Effector memory CD8-positive, alpha-beta T cell (primary cell): ENCODE data around the gene PPM1B.
A peak's percentile ranks its signal among the peaks of the same experiment; 100 is the strongest.
"Not testable (repeated sequence)": the region's sequence is repeated elsewhere in the genome, so short reads cannot be mapped to it uniquely, and the experiment has no call there.

Source experiments
- ATAC-seq: fragments of 150-1000 bp; cut with Tn5 transposase; replicated peaks from 2 replicates; pipeline ENCODE4 v1.10.0; 2021; ENCODE audit warnings: mild to moderate bottlenecking, moderate library complexity
- DNase-seq, 3 experiments: peaks; one replicate each; pipeline ENCODE4 v3.0.0; 2021
- H3K27ac Mint-ChIP-seq, 2 donors: one replicate each; pipeline ENCODE4 v1.8.0; 2022; ENCODE audit warnings: mild to moderate bottlenecking in 2 of 2, mixed read lengths in 2 of 2, moderate library complexity in 2 of 2
- H3K27me3 Mint-ChIP-seq, 2 donors: one replicate each; pipeline ENCODE4 v1.8.0; 2022; ENCODE audit warnings: mixed read lengths in 2 of 2
- H3K36me3 Mint-ChIP-seq: one replicate; pipeline ENCODE4 v1.8.0; 2022; ENCODE audit warnings: mild to moderate bottlenecking, moderate library complexity, mixed read lengths; ENCODE audit not compliant: insufficient read depth
- H3K4me1 Mint-ChIP-seq, 2 donors: one replicate each; pipeline ENCODE4 v1.8.0; 2022; ENCODE audit warnings: low read depth in 2 of 2, mixed read lengths in 2 of 2
- H3K4me3 Mint-ChIP-seq, 2 donors: one replicate each; pipeline ENCODE4 v1.8.0; 2022; ENCODE audit warnings: mild to moderate bottlenecking in 2 of 2, mixed read lengths in 2 of 2, moderate library complexity in 2 of 2
- H3K9me3 Mint-ChIP-seq, 2 donors: one replicate each; pipeline ENCODE4 v1.8.0; 2022; ENCODE audit warnings: mixed read lengths in 2 of 2

The PPM1B gene

GRCh38 chr2:44190526-44190925 is 21.9 kb downstream of the PPM1B start:
- H3K36me3 Mint-ChIP-seq = peaks cover 44% of the 10 kb centered on the region
- H3K27ac Mint-ChIP-seq = no peak overlapping the region
- H3K4me3 Mint-ChIP-seq = peak overlapping the region; percentile 21 to 61

GRCh38 chr2:44191739-44192138 is 23.1 kb downstream of the PPM1B start:
- Mint-ChIP-seq H3K27me3 (no peaks in the 10 kb centered on the region), H3K4me3 (peak overlapping the region; percentile 61 to 62), H3K27ac (peak overlapping the region in 1 of 2 donors; percentile 20), H3K9me3 (no peaks in the 10 kb centered on the region), H3K36me3 (peaks cover 46% of the 10 kb centered on the region), H3K4me1 (peaks cover 58 to 72% of the 10 kb centered on the region in 2 donors)
- ATAC-seq (no peak), DNase-seq (no peak)

More at GRCh38 chr2:44190526-44190925, 21.9 kb downstream of the PPM1B start:
- Mint-ChIP-seq H3K4me1 (peaks cover 56 to 73% of the 10 kb centered on the region in 2 donors), H3K9me3 (no peaks in the 10 kb centered on the region), H3K27me3 (no peaks in the 10 kb centered on the region)
- DNase-seq (no peak), ATAC-seq (no peak)

- peak overlapping the region; percentile 42 to 56 for H3K27ac Mint-ChIP-seq
- peaks cover 57 to 66% of the 10 kb centered on the region in 2 donors for H3K4me1 Mint-ChIP-seq
- peaks cover 51% of the 10 kb centered on the region for H3K36me3 Mint-ChIP-seq
- H3K4me3 Mint-ChIP-seq = peak overlapping the region in 1 of 2 donors; percentile 61
- DNase-seq (no peak), ATAC-seq (no peak)
- H3K9me3 Mint-ChIP-seq = no peaks in the 10 kb centered on the region
- no peaks in the 10 kb centered on the region for H3K27me3 Mint-ChIP-seq
These were observed 24.0 kb downstream of the PPM1B start for GRCh38 chr2:44192646-44193045.

- H3K9me3 Mint-ChIP-seq = no peaks in the 10 kb centered on the region
- DNase-seq (no peak), ATAC-seq (no peak)
- no peak overlapping the region for H3K27ac Mint-ChIP-seq
- peaks cover 46 to 62% of the 10 kb centered on the region in 2 donors for H3K4me1 Mint-ChIP-seq
- no peaks in the 10 kb centered on the region for H3K27me3 Mint-ChIP-seq
- peaks cover 46% of the 10 kb centered on the region for H3K36me3 Mint-ChIP-seq
- H3K4me3 Mint-ChIP-seq = no peak overlapping the region
These were observed 27.0 kb downstream of the PPM1B start for GRCh38 chr2:44195714-44196113.

GRCh38 chr2:44197816-44198215 is 29.1 kb downstream of the PPM1B start:
- Mint-ChIP-seq H3K4me1 (peaks cover 42 to 59% of the 10 kb centered on the region in 2 donors), H3K4me3 (no peak overlapping the region), H3K9me3 (no peaks in the 10 kb centered on the region), H3K36me3 (peaks cover 49% of the 10 kb centered on the region), H3K27me3 (no peaks in the 10 kb centered on the region), H3K27ac (peak overlapping the region in 1 of 2 donors; percentile 32)
- ATAC-seq (no peak), DNase-seq (no peak)

- H3K36me3 Mint-ChIP-seq = peaks cover 54% of the 10 kb centered on the region
- ATAC-seq = no peak
- no peaks in the 10 kb centered on the region for H3K27me3 Mint-ChIP-seq
- peaks cover 0 to 3% of the 10 kb centered on the region in 2 donors for H3K9me3 Mint-ChIP-seq
- H3K27ac Mint-ChIP-seq = no peak overlapping the region
- DNase-seq = no peak
- no peak overlapping the region for H3K4me3 Mint-ChIP-seq
- peaks cover 41 to 66% of the 10 kb centered on the region in 2 donors for H3K4me1 Mint-ChIP-seq
These were observed 31.3 kb downstream of the PPM1B start for GRCh38 chr2:44200011-44200410.

GRCh38 chr2:44200759-44201158 is 32.1 kb downstream of the PPM1B start:
- peaks cover 39 to 67% of the 10 kb centered on the region in 2 donors for H3K4me1 Mint-ChIP-seq
- H3K27ac Mint-ChIP-seq = peak overlapping the region in 1 of 2 donors; percentile 53
- H3K4me3 Mint-ChIP-seq = no peak overlapping the region
- H3K9me3 Mint-ChIP-seq = peaks cover 0 to 3% of the 10 kb centered on the region in 2 donors
- DNase-seq (no peak), ATAC-seq (no peak)
- peaks cover 55% of the 10 kb centered on the region for H3K36me3 Mint-ChIP-seq
- no peaks in the 10 kb centered on the region for H3K27me3 Mint-ChIP-seq

- Mint-ChIP-seq H3K4me3 (peak overlapping the region in 1 of 2 donors; percentile 14), H3K27me3 (no peaks in the 10 kb centered on the region), H3K4me1 (peaks cover 32 to 58% of the 10 kb centered on the region in 2 donors), H3K27ac (peak overlapping the region in 1 of 2 donors; percentile 53), H3K9me3 (peaks cover 0 to 3% of the 10 kb centered on the region in 2 donors), H3K36me3 (peaks cover 54% of the 10 kb centered on the region)
- ATAC-seq (no peak), DNase-seq (no peak)
These were observed 33.0 kb downstream of the PPM1B start for GRCh38 chr2:44201648-44202165.

- H3K36me3 Mint-ChIP-seq = peaks cover 45% of the 10 kb centered on the region
- H3K9me3 Mint-ChIP-seq = peaks cover 0 to 3% of the 10 kb centered on the region in 2 donors
- H3K4me3 Mint-ChIP-seq = peak overlapping the region in 1 of 2 donors; percentile 58
- ATAC-seq (no peak), DNase-seq (no peak)
- H3K4me1 Mint-ChIP-seq = peaks cover 22 to 53% of the 10 kb centered on the region in 2 donors
- H3K27ac Mint-ChIP-seq = peak overlapping the region; percentile 22 to 70
- H3K27me3 Mint-ChIP-seq = no peaks in the 10 kb centered on the region
These were observed 34.9 kb downstream of the PPM1B start for GRCh38 chr2:44203542-44203941.

GRCh38 chr2:44205169-44205568 is 36.5 kb downstream of the PPM1B start:
- peak overlapping the region; percentile 22 to 70 for H3K27ac Mint-ChIP-seq
- peak overlapping the region in 1 of 2 donors; percentile 58 for H3K4me3 Mint-ChIP-seq
- ATAC-seq (no peak), DNase-seq (no peak)
- peaks cover 0 to 3% of the 10 kb centered on the region in 2 donors for H3K9me3 Mint-ChIP-seq
- H3K27me3 Mint-ChIP-seq = no peaks in the 10 kb centered on the region
- peaks cover 61% of the 10 kb centered on the region for H3K36me3 Mint-ChIP-seq
- peaks cover 18 to 49% of the 10 kb centered on the region in 2 donors for H3K4me1 Mint-ChIP-seq

GRCh38 chr2:44207102-44207501 is 38.4 kb downstream of the PPM1B start:
- no peak for ATAC-seq
- Mint-ChIP-seq H3K4me1 (peaks cover 7 to 33% of the 10 kb centered on the region in 2 donors), H3K36me3 (peaks cover 65% of the 10 kb centered on the region)

GRCh38 chr2:44207648-44208047 is 39.0 kb downstream of the PPM1B start:
- peaks cover 70% of the 10 kb centered on the region for H3K36me3 Mint-ChIP-seq
- H3K27ac Mint-ChIP-seq, H3K27me3 Mint-ChIP-seq, ATAC-seq, H3K9me3 Mint-ChIP-seq, H3K4me3 Mint-ChIP-seq, DNase-seq: not testable (repeated sequence)
- H3K4me1 Mint-ChIP-seq = peaks cover 12 to 32% of the 10 kb centered on the region in 2 donors

More at GRCh38 chr2:44207102-44207501, 38.4 kb downstream of the PPM1B start:
- Mint-ChIP-seq H3K27ac (no peak overlapping the region), H3K9me3 (peaks cover 0 to 3% of the 10 kb centered on the region in 2 donors), H3K4me3 (no peak overlapping the region), H3K27me3 (no peaks in the 10 kb centered on the region)
- no peak for DNase-seq

GRCh38 chr2:44210362-44210761 is 41.7 kb downstream of the PPM1B start:
- H3K27me3 Mint-ChIP-seq = no peaks in the 10 kb centered on the region
- H3K27ac Mint-ChIP-seq = no peak overlapping the region
- DNase-seq = no peak

GRCh38 chr2:44211183-44211582 is 42.5 kb downstream of the PPM1B start:
- Mint-ChIP-seq H3K4me1 (peaks cover 10 to 28% of the 10 kb centered on the region in 2 donors), H3K36me3 (peaks cover 51% of the 10 kb centered on the region), H3K27ac (no peak overlapping the region), H3K9me3 (no peaks in the 10 kb centered on the region), H3K4me3 (no peak overlapping the region), H3K27me3 (no peaks in the 10 kb centered on the region)
- ATAC-seq (no peak), DNase-seq (no peak)

More at GRCh38 chr2:44210362-44210761, 41.7 kb downstream of the PPM1B start:
- Mint-ChIP-seq H3K4me3 (no peak overlapping the region), H3K4me1 (peaks cover 6 to 21% of the 10 kb centered on the region in 2 donors), H3K36me3 (peaks cover 56% of the 10 kb centered on the region), H3K9me3 (no peaks in the 10 kb centered on the region)
- ATAC-seq = no peak
